Glutamatergic neuron (in vitro differentiated cells): ENCODE data around the gene INHBC. TPM values are rescaled to one million over a fixed set of nuclear protein-coding genes. Genes with fewer than 3 reads are reported as not detected.

Experiments
- total RNA-seq: library from RNA; stranded (reverse); fragmentation: NEBNext Ultra II Directional; extraction: Animal tissue kit (Norgen Biotek cat#: 25700); gene quantifications from one replicate; pipeline ENCODE4 v1.2.1, GENCODE V29; 2021; ENCODE audit not compliant: unreplicated experiment

Gene INHBC
- total RNA-seq, 1 donor from 2014 or later = not detected

Other genes starting within 250 kb of the INHBC start
- 10.5 TPM for gene NXPH4, start 218.0 kb upstream of the INHBC start, total RNA-seq
- gene SHMT2, start 205.1 kb upstream of the INHBC start, total RNA-seq = 165 TPM
- 12.1 TPM for gene STAC3, start 183.6 kb upstream of the INHBC start, total RNA-seq
- gene R3HDM2, start 3.7 kb upstream of the INHBC start, total RNA-seq = 106 TPM
- 18.0 TPM for gene INHBE, start 20.5 kb downstream of the INHBC start, total RNA-seq
- 2.3 TPM for gene GLI1, start 25.0 kb downstream of the INHBC start, total RNA-seq
- gene ARHGAP9, start 45.1 kb downstream of the INHBC start, total RNA-seq = 52.0 TPM
- 870 TPM for gene MARS1, start 53.3 kb downstream of the INHBC start, total RNA-seq
- gene DDIT3, start 85.7 kb downstream of the INHBC start, total RNA-seq = 70.9 TPM
- gene MBD6, start 88.0 kb downstream of the INHBC start, total RNA-seq = 108 TPM
- gene DCTN2, start 112.4 kb downstream of the INHBC start, total RNA-seq = 484 TPM
- 314 TPM for gene KIF5A, start 115.3 kb downstream of the INHBC start, total RNA-seq
- gene PIP4K2C, start 156.4 kb downstream of the INHBC start, total RNA-seq = 27.5 TPM
- gene DTX3, start 170.0 kb downstream of the INHBC start, total RNA-seq = 99.6 TPM
- 80.2 TPM for gene ARHGEF25, start 176.7 kb downstream of the INHBC start, total RNA-seq
- 83.9 TPM for gene B4GALNT1, start 198.4 kb downstream of the INHBC start, total RNA-seq